ENCODE results near the gene AGAP3.
"Not testable (repeated sequence)": the region's sequence is repeated elsewhere in the genome, so short reads cannot be mapped to it uniquely, and the experiment has no call there.

The AGAP3 gene

GRCh38 chr7:151085691-151086620 is at the start of gene AGAP3:
AGAP3 (plus strand) TSS chr7:151086475; CDS start chr7:151086742, 267 bp downstream.
- DNase-seq = peak; percentile 63

- peak; percentile 88 for DNase-seq
Measured at GRCh38 chr7:151038951-151039849, 47.1 kb upstream of the AGAP3 start.

DNA sequence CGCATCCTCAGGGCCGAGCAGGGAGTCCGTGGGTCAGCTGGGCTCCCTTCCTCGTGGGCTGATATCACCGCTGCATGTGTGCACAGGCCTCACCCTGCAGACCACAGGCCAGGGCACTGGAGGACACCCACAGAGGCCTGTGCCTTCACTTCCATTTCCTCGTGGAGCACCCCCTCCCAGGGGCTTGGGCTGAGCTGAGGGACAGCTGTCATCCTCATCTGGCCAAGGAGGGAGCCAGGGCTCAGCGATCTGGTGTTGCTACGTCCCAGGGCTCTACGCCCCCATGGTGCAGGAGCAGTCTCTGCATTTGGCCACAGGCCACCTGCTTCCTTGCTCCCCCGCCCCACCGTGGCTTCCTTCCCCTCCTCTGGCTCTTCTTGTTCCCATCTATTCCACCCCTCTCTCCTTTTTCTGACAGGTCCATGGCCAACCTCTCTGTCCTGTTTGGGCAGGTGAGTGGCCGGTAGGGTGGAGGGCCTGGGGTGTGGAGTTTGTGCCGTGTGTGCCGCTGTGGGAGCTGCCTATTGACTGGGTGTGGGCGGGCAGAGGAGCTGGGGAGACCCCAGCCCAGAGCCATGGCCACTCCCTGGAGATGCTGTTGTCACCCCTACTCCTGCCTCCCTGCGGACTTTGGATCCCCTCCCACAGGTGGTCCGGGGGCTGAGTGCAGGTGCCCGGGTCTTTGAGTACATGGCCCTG is 46.3 kb upstream of the AGAP3 start:
- DNase-seq = no peak

GRCh38 chr7:151040616-151041375 is 45.5 kb upstream of the AGAP3 start:
- no peak for DNase-seq

DNA sequence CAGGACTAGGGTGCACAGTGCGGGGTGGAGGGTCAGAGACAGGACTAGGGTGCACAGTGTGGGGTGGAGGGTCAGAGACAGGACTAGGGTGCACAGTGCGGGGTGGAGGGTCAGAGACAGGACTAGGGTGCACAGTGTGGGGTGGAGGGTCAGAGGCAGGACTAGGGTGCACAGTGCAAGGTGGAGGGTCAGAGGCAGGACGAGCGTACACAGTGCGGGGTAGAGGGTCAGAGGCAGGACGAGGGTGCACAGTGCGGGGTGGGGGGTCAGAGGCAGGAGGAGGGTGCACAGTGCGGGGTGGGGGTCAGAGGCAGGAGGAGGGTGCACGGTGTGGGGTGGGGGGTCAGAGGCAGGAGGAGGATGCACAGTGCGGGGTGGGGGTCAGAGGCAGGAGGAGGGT is 42.8 kb upstream of the AGAP3 start:
- DNase-seq = not testable (repeated sequence)

- DNase-seq = no peak
Measured at GRCh38 chr7:151043959-151044358, 42.3 kb upstream of the AGAP3 start.

DNA sequence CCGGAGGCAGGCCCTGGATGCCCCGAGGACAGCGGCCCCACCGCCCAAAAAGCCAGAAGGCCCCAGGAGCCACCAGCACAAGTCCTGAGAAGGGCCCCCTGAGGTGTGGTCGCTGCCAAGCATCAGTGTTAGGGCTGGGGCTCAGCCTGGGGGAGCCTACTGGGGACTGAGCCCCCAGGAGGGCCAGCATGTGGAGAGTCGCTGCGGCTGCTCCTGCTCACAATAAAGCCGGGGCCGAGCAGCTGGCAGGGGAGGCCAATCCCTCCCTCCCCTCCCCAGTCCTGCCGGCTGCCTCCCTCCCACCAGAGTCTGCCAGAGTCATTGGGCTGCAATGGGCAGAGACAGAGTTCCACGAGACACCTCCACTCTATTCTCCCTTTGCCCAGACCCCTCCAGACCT is 41.0 kb upstream of the AGAP3 start:
- no peak for DNase-seq

GRCh38 chr7:151045967-151046366 is 40.3 kb upstream of the AGAP3 start:
- no peak for DNase-seq

- no peak for DNase-seq
Measured at GRCh38 chr7:151046603-151047573, 39.4 kb upstream of the AGAP3 start.

DNA sequence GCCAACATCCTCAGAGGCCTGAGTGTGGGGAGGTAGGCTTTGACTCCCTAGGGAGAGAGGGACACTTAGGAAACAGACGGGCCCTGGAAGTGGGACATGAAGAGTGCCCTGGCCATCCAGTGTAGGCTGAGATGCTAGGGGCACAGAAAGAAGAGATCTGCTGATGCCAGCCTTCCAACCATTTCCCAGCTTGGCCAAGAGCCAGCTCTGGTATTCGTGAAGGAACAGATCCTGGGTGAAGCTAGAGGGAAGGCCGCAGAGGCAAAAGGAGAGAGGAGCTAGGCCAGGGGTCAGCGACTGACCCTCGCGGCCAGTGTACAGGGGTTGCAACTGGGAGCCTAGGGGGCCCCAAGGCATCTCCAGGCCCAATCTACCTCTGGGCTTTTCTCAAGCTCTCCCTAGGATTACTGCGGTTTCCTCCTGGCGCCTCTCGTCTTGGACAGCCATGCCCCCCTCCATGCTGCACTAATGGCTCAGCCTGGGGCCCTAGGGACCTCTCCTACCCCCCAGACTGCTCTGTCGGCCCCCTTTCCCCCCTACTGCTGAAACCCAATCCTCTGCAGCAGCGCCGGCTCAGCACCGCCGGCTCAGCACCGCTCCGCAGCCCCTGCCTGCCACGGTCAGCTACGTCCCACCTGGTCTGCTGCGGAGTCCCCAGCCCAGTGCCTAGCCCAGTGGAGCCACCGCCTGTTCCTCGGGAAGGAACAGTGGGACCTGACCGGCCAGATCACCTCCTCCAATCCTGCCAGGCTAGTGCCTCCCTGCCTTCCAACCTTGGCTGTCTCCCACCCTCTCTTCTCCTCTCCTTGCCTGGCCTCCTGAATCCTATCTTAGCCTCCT is 38.1 kb upstream of the AGAP3 start, which contains the start of gene ASIC3:
ASIC3 (plus strand) TSS at position 556 of the 840 bp plus-strand sequence. CDS start 355 bp downstream, outside the sequence.
- no peak for DNase-seq

DNA sequence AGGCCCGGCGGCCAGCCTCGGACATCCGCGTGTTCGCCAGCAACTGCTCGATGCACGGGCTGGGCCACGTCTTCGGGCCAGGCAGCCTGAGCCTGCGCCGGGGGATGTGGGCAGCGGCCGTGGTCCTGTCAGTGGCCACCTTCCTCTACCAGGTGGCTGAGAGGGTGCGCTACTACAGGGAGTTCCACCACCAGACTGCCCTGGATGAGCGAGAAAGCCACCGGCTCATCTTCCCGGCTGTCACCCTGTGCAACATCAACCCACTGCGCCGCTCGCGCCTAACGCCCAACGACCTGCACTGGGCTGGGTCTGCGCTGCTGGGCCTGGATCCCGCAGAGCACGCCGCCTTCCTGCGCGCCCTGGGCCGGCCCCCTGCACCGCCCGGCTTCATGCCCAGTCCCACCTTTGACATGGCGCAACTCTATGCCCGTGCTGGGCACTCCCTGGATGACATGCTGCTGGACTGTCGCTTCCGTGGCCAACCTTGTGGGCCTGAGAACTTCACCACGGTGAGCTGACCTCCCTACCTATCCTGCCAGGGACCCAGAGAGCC is 37.3 kb upstream of the AGAP3 start:
- no peak for DNase-seq

DNA sequence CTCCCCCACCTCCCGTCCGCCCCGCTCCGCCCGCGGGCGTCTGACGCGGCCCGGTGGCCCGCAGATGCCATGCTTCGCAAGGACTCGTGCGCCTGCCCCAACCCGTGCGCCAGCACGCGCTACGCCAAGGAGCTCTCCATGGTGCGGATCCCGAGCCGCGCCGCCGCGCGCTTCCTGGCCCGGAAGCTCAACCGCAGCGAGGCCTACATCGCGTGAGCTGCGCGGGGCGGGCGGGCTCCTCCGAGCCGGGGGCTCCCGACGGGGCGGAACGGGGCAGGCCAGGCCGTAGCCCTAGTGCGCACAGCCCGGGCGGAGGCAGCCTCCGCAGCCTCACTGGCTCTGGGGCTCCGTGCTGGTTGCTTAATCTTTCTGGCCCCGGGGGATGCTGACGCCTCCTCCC is 35.2 kb upstream of the AGAP3 start:
- peak; percentile 62 for DNase-seq

DNA sequence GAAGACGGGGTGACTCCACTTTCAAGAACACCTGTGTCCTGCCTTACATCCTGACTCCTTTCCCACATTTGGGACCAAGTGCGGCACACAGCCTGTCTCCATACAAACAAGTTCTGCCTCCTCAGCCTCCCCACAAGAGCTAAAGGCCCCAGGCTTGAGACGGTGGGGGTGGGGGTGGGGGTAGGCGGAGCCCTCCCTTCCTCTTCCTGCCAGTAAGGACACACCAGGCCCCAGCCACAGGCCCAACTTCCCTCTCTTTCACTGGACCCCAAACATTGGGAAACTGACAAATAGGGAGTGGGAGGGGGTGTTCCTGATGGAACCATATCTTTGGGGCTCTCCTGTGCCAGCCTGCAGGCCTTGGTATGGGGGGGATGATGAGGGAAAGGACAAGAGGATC is 33.2 kb upstream of the AGAP3 start:
- DNase-seq = no peak

- no peak for DNase-seq
Measured at GRCh38 chr7:151053751-151054150, 32.5 kb upstream of the AGAP3 start.

- no peak for DNase-seq
Measured at GRCh38 chr7:151056283-151056665, 30.0 kb upstream of the AGAP3 start.

- DNase-seq = no peak
Measured at GRCh38 chr7:151056666-151057505, 29.4 kb upstream of the AGAP3 start.

DNA sequence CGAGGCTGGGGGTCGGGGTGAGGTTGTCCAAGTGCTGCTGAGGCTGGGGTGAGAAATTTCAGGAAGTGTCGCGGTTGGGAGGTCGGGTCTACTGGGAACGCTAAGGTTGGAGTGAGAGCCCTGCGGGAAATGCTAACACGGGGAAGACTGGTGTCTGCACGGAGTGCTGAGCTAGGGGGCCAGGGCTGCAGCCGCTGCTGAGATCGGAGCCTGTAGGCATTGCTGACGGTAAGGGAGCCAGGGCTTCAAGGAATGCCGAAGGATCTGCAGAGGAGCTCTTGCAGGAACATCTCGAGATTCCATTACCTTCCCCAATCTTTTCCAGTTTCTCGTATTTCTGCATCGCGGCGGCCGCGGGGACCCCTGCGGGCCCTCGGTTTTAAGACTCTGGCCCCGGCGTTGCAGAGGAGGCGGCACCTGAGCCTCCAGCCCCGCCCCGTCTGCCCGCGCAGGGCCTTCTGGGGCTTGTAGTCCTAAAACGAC is 28.7 kb upstream of the AGAP3 start, which contains the start of gene CDK5:
CDK5 (minus strand) TSS at position 392 of the 483 bp plus-strand sequence; CDS start at position 343, 49 bp downstream.
- DNase-seq = no peak
